Neuronal stem cell (in vitro differentiated cells): ENCODE measurements around the gene SLC23A3.

ENCODE experiments used
- DNase-seq: peaks from one replicate; pipeline ENCODE4 v3.0.0-alpha.2; 2013; ENCODE audit warnings: low spot score
- H2AFZ ChIP-seq: one replicate; pipeline ENCODE4 v1.6.1; 2013; ENCODE audit warnings: mild to moderate bottlenecking, low read length, inconsistent platforms
- H2AK5ac ChIP-seq: 2 replicates; pipeline ENCODE4 v1.6.1; 2013; ENCODE audit warnings: low read depth, mild to moderate bottlenecking, inconsistent platforms, low read length, moderate library complexity, mixed read lengths
- H2BK120ac ChIP-seq: 2 replicates; pipeline ENCODE4 v1.6.1; 2013; ENCODE audit warnings: low read depth, mild to moderate bottlenecking, inconsistent platforms, low read length, moderate library complexity, mixed read lengths
- H2BK12ac ChIP-seq: one replicate; pipeline ENCODE4 v1.6.1; 2013; ENCODE audit warnings: low read length, inconsistent platforms
- H2BK15ac ChIP-seq: 2 replicates; pipeline ENCODE4 v1.6.1; 2013; ENCODE audit warnings: mild to moderate bottlenecking, low read length, inconsistent platforms, mixed read lengths
- H2BK5ac ChIP-seq: one replicate; pipeline ENCODE4 v1.6.1; 2013; ENCODE audit warnings: inconsistent platforms, mild to moderate bottlenecking, low read length, moderate library complexity
- H3K14ac ChIP-seq: one replicate; pipeline ENCODE4 v1.6.1; 2013; ENCODE audit warnings: low read length, inconsistent platforms
- H3K18ac ChIP-seq: 2 replicates; pipeline ENCODE4 v1.6.1; 2013; ENCODE audit warnings: low read length, inconsistent platforms
- H3K23ac ChIP-seq: 2 replicates; pipeline ENCODE4 v1.6.1; 2013; ENCODE audit warnings: low read depth, mild to moderate bottlenecking, mixed read lengths, low read length, inconsistent platforms; ENCODE audit not compliant: poor library complexity
- H3K27ac ChIP-seq: replicated peaks from 3 replicates; pipeline ENCODE4 v1.5.1; 2013; ENCODE audit warnings: low read length, inconsistent platforms
- H3K27me3 ChIP-seq, 3 experiments: 2 replicates each; pipeline ENCODE4 v1.6.1; 2013; ENCODE audit warnings: low read length in 3 of 3, mild to moderate bottlenecking in 2 of 3, inconsistent platforms in 1 of 3, low read depth in 1 of 3, mixed read lengths in 1 of 3, moderate library complexity in 1 of 3; ENCODE audit not compliant: control insufficient read depth in 3 of 3, insufficient read depth in 3 of 3
- H3K36me3 ChIP-seq, 2 donors: replicated peaks in 1 of 2; 2 replicates each; pipeline ENCODE4 v1.6.1; 2013; ENCODE audit warnings: low read length in 2 of 2; ENCODE audit not compliant: control insufficient read depth in 2 of 2, insufficient read depth in 2 of 2
- H3K4ac ChIP-seq: 2 replicates; pipeline ENCODE4 v1.6.1; 2013; ENCODE audit warnings: inconsistent platforms, mild to moderate bottlenecking, low read length, moderate library complexity
- H3K4me1 ChIP-seq, 2 donors: 1 replicate in 1 of 2; 2 replicates in 1 of 2; pipeline ENCODE4 v1.6.1; 2013; ENCODE audit warnings: low read length in 2 of 2, low read depth in 1 of 2; ENCODE audit not compliant: control insufficient read depth in 2 of 2, insufficient read depth in 1 of 2
- H3K4me2 ChIP-seq: one replicate; pipeline ENCODE4 v1.6.1; 2013; ENCODE audit warnings: mild to moderate bottlenecking, low read length, inconsistent platforms; ENCODE audit not compliant: insufficient read depth, poor library complexity, severe bottlenecking
- H3K4me3 ChIP-seq, 2 donors: 2 replicates each; pipeline ENCODE4 v1.5.1; 2013; ENCODE audit warnings: low read length in 2 of 2, mild to moderate bottlenecking in 2 of 2, inconsistent platforms in 1 of 2, moderate library complexity in 1 of 2
- H3K79me1 ChIP-seq: one replicate; pipeline ENCODE4 v1.6.1; 2013; ENCODE audit warnings: low read depth, mild to moderate bottlenecking, inconsistent platforms, low read length, moderate library complexity
- H3K9ac ChIP-seq: one replicate; pipeline ENCODE4 v1.6.1; 2013; ENCODE audit warnings: mild to moderate bottlenecking, low read depth, low read length, inconsistent platforms; ENCODE audit not compliant: poor library complexity
- H3K9me3 ChIP-seq, 2 donors: replicated peaks in 1 of 2; 2 replicates each; pipeline versions ENCODE3 to v1.6.1; 2013; ENCODE audit warnings: low read length in 2 of 2, mild to moderate bottlenecking in 2 of 2, inconsistent platforms in 1 of 2, low read depth in 1 of 2, mixed read lengths in 1 of 2, moderate library complexity in 1 of 2; ENCODE audit not compliant: control insufficient read depth in 2 of 2, insufficient read depth in 1 of 2
- H4K8ac ChIP-seq: one replicate; pipeline ENCODE4 v1.6.1; 2013; ENCODE audit warnings: low read depth, mild to moderate bottlenecking, inconsistent platforms, low read length, moderate library complexity
- H4K91ac ChIP-seq: one replicate; pipeline ENCODE4 v1.6.1; 2013; ENCODE audit warnings: low read length, low read depth, mild to moderate bottlenecking, inconsistent platforms; ENCODE audit not compliant: poor library complexity
- WGBS, 2 donors: extraction: QIAGEN DNeasy Blood & Tissue Kit; methylation state at CpG; one replicate each; pipeline ENCODE4 v1.1.7; 2013; ENCODE audit warnings: missing lambda C conversion rate in 2 of 2, mixed read lengths in 1 of 2; ENCODE audit not compliant: insufficient read length in 2 of 2, insufficient replicate concordance in 1 of 2; ENCODE audit errors: extremely low coverage in 2 of 2; 5-methylcytosine and 5-hydroxymethylcytosine counted together

Gene SLC23A3

GRCh38 chr2:219209236-219210195 is 39.7 kb upstream of the SLC23A3 start:
- Histone ChIP-seq H3K4me2 (no peak overlapping the region), H2AK5ac (no peak overlapping the region), H2BK12ac (no peak overlapping the region), H3K9me3 (peaks cover 0 to 2% of the 10 kb centered on the region in 2 donors), H3K4me1 (peaks cover 7 to 8% of the 10 kb centered on the region in 2 donors), H2BK120ac (no peak overlapping the region), H4K8ac (no peak overlapping the region), H2BK5ac (no peak overlapping the region), H3K36me3 (peaks cover 47 to 62% of the 10 kb centered on the region in 2 donors), H3K4ac (no peak overlapping the region), H3K9ac (peak overlapping the region; percentile 24), H3K14ac (no peak overlapping the region), H3K4me3 (no peak overlapping the region), H3K23ac (no peak overlapping the region), H3K27me3 (no peaks in the 10 kb centered on the region), H2AFZ (no peak overlapping the region), H4K91ac (no peak overlapping the region), H2BK15ac (no peak overlapping the region), H3K27ac (no peak overlapping the region), H3K18ac (no peak overlapping the region), H3K79me1 (no peaks in the 10 kb centered on the region)
- DNase-seq = no peak
- WGBS, 2 donors = no CpG with 5 or more reads among the region's 18 CpGs

- Histone ChIP-seq H2BK15ac (no peak overlapping the region), H3K4me2 (no peak overlapping the region), H2BK120ac (no peak overlapping the region), H3K18ac (no peak overlapping the region), H3K9me3 (peaks cover 0 to 2% of the 10 kb centered on the region in 2 donors), H4K91ac (no peak overlapping the region), H3K27me3 (no peaks in the 10 kb centered on the region), H3K36me3 (peaks cover 35 to 48% of the 10 kb centered on the region in 2 donors), H2AK5ac (no peak overlapping the region), H2AFZ (no peak overlapping the region), H3K4me3 (no peak overlapping the region), H3K79me1 (no peaks in the 10 kb centered on the region), H3K27ac (no peak overlapping the region), H3K4ac (no peak overlapping the region), H3K9ac (no peak overlapping the region), H2BK5ac (no peak overlapping the region), H3K14ac (no peak overlapping the region), H3K4me1 (peaks cover 7 to 8% of the 10 kb centered on the region in 2 donors), H4K8ac (no peak overlapping the region), H3K23ac (no peak overlapping the region), H2BK12ac (no peak overlapping the region)
- WGBS, 2 donors = no CpG with 5 or more reads among the region's 17 CpGs
- DNase-seq = no peak
These were observed 38.3 kb upstream of the SLC23A3 start for GRCh38 chr2:219207884-219208740.

- Histone ChIP-seq H3K4me2 (peak overlapping the region; percentile 51), H4K8ac (no peak overlapping the region), H4K91ac (no peak overlapping the region), H3K27me3 (no peaks in the 10 kb centered on the region), H3K14ac (no peak overlapping the region), H3K79me1 (no peaks in the 10 kb centered on the region), H3K4me1 (peaks cover 7 to 8% of the 10 kb centered on the region in 2 donors), H3K27ac (peak overlapping the region; percentile 93), H3K4me3 (peak overlapping the region; percentile 54 to 82), H2AK5ac (no peak overlapping the region), H3K9ac (peak overlapping the region; percentile 45), H2BK12ac (no peak overlapping the region), H2BK5ac (no peak overlapping the region), H2AFZ (peak overlapping the region; percentile 96), H2BK120ac (no peak overlapping the region), H3K4ac (no peak overlapping the region), H3K36me3 (peaks cover 30 to 41% of the 10 kb centered on the region in 2 donors), H3K18ac (peak overlapping the region; percentile 33), H3K9me3 (peaks cover 0 to 2% of the 10 kb centered on the region in 2 donors), H3K23ac (no peak overlapping the region), H2BK15ac (no peak overlapping the region)
- no peak for DNase-seq
- no CpG with 5 or more reads among the region's 22 CpGs for WGBS, 2 donors
These were observed 37.5 kb upstream of the SLC23A3 start for GRCh38 chr2:219207134-219207883.
